Measurements from ENCODE around the gene FAAH.
"Not testable (repeated sequence)": the region's sequence is repeated elsewhere in the genome, so short reads cannot be mapped to it uniquely, and the experiment has no call there.

The FAAH gene

DNA sequence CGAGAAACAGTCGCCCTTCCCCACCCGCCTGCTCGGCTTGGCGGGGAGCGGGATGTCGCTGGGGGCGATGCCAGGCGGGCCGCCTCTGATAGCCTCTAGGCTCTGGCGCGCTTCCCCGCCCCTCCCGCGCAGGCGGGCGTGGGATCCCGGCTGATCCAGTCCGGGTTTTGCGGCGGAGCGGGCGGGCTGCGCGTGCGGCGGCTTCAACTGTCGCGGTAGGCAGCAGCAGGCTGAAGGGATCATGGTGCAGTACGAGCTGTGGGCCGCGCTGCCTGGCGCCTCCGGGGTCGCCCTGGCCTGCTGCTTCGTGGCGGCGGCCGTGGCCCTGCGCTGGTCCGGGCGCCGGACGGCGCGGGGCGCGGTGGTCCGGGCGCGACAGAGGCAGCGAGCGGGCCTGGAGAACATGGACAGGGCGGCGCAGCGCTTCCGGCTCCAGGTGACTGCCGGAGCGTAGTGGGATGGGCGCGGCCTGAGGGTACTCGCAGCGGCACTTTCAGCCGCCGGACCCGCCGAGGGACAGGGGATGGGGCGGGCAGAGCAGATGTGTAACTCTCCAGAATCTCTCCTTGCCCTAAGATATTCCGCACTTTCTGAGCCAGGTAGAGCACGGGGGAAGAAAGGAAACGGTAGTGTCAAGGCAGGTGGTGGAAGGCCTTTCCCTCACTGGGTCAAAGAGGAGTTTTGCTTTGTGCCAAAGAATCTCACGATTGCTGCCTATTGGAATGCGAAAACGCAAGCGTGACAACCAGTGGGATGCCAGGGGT lies at the start of gene FAAH:
FAAH (plus strand) TSS at position 210 of the 764 bp plus-strand sequence; CDS start at position 242, 32 bp downstream.
- FAIRE-seq: no peak

DNA sequence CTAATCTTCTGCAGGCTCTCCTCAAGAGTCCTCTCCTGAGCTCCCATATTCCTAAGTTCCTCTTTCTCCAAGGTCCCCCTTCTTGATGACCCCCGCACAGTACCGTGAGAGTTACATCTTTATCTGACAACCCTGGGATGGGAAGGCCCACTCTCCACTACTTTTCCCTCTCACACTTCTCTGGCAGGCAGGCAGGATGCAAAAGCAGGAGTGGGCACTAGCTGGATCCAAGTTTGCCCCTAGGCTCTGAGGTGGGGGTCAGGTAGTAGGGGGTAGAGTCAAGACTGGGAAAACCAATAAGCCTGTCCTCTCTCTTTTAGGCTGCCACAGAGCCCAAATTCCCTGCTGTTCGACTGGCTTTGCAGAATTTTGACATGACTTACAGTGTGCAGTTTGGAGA lies 49.6 kb upstream of the FAAH start:
- FAIRE-seq: no peak

DNA sequence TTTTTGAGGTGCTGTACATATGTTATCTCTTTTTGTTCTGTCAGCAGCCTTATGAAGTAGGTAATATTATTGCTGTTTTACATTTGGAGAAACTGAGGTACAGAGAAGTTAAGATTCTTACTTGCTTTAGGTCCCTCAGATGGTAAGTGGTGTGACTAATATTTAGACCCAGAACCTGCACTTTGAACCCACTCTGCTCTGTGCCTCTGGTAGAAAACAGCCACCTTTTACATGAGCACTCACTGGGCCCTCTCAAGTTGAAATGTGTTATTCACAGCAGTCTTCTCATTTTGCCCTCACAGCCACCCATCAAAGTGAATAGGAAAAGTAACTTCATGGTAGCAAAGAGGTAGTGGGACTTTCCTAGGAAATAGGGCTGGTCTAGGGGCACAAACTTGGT lies 48.8 kb upstream of the FAAH start:
- FAIRE-seq: no peak

DNA sequence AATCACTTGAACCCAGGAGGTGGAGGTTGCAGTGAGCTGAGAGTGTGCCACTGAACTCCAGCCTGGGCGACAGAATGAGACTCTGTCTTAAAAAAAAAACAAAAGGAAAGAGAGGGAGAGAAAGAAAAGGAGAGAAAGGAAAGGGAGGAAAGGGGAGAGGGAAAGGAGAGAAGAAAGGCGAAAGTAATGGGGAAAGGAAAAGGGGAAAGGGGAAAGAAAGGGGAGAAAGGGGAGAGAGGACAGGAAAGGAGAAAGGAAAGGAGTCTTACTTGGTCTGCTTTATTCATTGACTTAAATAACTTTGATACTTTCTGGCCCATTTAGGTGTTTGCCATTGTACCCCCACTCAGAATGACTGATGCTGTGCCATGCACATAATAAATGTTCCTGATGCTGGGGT lies 41.8 kb upstream of the FAAH start:
- FAIRE-seq: no peak

DNA sequence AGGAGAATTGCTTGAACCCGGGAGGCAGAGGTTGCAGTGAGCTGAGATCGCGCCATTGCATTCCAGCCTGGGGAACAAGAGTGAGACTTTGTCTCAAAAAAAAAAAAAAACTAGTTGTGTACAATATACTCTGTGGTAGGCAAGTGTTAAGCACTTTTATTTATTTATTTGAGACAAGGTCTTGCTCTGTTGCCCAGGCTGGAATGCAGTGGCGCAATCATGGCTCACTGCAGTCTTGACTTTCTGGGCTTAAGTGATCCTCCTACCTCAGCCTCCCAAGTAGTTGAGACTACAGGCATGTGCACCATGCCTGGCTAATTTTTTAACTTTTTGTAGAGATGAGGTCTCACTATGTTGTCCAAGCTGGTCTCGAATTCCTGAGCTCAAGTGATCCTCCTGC lies 38.2 kb upstream of the FAAH start:
- not testable (repeated sequence) for FAIRE-seq

DNA sequence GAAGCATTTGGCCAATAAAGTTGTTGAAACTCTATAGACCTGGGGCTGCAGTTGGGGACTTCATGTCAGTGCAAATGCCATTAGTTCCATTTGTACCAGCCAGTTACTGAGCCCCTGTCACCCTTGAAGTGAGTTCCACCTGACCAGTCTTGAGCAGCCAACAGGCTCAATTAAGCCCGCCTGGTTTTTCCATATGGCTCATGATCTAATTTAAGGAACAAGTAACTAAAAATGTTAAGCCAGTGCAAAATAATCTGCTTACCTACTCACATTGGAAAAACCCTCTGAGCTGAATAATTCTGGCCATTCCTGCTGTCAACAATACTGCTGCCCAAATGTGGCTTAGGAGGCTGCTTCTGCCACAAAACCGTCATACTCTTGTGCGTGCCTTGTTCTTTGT lies 32.0 kb upstream of the FAAH start:
- no peak for FAIRE-seq

DNA sequence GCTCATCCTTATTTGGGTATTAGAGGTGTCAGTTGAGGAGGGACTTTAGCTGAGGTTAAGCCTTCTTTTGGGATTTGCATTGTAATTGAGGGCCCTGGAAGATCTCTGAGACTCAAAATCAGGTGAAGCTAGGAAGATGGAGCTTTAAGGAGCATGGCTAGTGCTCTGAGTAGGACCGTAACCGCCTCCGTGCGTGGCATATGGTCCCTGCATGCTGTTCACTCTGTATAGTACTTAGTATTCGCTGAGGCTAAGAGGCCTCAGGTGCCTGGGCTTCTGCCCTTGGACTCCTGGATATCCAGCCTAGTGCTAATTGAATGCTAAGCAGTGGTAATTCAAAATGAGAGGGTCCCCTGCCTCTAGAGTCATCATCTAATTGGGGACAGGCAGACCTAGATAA lies 31.0 kb upstream of the FAAH start:
- no peak for FAIRE-seq

DNA sequence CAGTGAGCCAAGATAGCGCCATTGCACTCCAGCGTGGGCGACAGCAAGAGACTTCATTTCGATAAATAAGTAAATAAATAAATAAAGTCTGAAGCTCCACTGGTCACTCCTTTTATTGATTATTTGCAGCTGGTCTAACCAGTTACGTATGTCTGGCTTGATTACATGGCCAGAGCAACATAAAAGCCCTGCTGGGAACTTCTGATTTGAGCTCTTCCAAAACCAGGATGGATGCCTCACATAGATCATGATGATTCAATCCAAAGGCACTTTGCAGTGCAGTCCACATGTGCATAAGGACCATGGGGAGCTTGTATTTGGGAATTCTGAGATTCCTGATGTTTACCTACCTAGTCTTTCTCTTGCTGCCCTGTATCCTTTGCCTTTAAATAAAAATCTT lies 29.5 kb upstream of the FAAH start:
- FAIRE-seq: no peak

DNA sequence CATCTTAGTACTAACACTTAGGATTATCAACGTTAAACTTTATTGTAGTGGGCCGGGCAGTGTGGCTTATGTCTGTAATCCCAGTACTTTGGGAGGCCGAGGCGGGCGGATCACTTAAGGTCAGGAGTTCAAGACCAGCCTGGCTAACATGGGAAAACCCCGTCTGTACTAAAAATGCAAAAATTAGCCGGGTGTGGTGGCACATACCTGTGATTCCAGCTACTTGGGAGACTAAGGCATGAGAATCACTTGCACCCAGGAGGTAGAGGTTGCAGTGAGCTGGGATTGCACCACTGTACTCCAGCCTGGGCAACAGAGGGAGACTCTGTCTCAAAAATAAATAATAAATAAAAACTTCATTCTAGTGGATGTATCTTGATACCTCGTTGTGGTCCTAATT lies 28.3 kb upstream of the FAAH start:
- FAIRE-seq: not testable (repeated sequence)

DNA sequence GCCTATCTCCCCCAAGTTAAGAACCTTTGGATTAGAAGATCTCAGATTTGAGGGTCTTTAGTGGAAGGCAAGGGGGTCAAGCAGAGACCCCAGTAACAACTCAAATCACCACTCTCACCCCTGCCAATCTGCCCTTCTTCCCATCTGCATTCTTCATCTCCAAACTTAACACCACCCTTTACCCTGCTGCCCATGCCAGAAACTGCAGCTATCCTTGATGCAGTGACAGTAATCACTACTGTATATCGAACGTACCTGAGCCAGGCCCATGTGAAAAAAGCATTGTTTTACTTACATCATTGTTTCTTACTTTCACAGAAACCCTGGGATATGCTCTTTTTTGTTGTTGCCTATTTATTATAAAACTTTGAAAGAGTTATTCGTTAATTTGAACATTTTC lies 27.0 kb upstream of the FAAH start:
- no peak for FAIRE-seq

DNA sequence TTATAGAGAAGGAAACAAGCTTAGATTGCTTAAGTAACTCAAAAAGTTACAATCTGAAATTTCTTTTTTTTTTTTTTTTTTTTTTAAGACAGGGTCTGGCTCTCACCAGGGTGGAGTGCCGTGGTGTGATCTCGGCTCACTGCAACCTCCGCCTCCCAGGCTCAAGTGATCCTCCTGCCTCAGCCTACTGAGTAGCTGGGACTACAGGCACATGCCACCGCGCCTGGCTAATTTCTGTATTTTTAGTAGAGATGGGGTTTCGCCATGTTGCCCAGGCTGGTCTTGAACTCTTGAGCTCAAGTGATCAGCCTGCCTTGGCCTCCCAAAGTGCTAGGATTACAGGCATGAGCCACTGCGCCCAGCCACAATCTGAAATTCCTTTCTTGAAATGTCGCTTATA lies 26.4 kb upstream of the FAAH start:
- not testable (repeated sequence) for FAIRE-seq

DNA sequence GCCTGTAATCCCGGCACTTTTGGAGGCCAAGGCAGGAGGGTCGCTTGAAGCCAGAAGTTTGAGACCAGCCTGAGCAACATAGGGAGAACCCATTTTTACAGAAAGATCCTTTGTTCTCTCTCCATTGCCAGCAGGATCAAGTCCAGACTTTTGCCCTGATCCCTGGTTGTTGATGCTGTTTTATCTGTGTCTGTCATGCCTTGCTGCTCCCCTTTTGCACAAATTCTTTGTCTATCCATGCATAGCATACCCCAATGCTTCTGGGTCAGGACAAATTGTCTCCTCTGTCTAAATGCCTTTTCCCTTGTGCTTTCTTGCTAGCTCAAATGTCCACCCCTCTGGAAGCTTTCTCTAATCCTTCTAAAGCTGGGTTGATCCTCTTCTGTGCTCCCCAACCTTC lies 25.3 kb upstream of the FAAH start:
- FAIRE-seq: no peak

DNA sequence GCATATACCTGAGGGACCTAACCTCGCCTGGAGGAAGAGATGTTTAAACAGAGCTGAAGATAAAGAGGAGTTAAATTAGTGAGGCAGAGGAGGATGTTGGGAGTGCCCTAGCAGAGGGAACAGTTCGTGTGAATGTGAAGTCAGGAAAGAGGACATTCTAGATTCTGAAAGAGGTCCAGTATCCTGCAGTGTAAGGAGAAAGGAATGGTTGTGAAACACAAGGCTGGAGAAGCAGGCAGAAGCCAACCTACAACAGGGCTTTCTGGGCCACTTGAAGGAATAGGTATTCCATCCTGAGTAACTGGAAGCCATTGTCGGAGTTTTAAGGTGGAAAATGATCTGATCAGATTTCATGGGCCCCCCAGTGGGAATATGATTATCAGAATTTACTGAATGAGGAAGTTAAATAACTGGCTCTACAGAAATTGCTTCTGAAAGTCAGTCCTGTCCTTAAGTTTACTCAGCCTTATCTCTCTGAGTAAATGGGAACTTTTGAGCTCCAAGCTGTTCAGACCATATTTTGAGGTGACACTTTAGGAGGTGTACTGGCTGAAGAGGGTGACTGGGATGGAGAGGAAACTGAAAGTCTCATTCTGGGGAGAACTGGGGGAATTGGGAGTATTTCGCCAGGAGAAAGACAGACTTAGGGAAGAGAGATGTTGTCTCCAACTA lies 24.4 kb upstream of the FAAH start:
- no peak for FAIRE-seq

DNA sequence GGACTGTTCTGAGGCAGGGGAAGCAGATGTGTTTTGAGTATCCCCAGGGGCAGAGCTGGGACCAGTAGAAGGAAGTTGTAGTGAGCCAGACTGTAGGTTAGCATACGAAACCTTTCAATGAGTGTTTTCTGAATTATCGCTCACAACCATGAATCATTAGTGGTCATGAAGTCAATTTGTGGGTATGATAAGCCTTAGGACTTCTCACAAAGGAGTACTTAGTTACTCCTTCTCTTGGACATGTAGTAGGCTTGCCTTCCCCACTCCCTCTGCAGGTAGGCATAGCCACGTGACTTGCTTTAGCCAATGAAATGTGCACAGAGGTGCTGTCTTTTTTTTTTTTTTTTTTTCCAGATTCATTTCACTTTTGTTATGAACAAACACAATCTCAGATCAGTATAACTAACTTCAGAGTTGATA lies 23.9 kb upstream of the FAAH start:
- FAIRE-seq: no peak

DNA sequence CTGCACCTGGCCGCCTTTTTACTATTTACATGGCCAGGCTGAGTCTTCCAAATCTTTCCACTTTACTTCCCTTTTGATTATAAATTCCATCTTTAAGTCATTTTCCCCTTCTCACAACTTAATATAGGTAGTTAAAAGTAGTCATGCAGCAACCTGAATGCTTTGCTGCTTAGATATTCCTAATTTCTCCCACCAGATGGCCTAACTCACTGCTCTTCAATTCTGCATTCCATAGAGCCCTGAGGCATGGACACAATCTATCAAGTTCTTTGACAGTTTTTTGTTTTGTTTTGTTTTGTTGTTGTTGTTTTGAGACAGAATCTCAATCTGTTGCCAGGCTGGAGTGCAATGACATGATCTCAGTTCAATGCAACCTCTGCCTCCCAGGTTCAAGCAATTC lies 21.7 kb upstream of the FAAH start:
- FAIRE-seq: no peak

DNA sequence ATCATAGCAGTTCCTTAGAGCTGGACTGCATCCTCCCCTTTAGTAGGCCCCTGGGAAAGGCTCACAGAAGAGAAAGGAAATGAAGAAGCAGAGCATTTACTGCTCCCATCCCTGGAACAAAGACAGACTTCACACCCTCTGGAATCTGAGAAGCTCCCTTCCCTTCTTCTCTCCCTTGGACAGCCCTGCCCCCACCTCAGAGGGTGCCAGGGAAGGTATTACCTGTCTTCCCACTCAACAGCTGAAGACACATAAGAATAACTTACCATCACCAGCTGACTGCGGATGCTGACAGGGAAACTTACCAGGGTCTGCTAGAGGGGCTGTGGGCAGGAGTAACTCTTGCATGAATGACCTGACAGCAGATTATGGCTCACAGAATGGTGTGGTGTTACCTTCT lies 14.1 kb upstream of the FAAH start:
- no peak for FAIRE-seq

DNA sequence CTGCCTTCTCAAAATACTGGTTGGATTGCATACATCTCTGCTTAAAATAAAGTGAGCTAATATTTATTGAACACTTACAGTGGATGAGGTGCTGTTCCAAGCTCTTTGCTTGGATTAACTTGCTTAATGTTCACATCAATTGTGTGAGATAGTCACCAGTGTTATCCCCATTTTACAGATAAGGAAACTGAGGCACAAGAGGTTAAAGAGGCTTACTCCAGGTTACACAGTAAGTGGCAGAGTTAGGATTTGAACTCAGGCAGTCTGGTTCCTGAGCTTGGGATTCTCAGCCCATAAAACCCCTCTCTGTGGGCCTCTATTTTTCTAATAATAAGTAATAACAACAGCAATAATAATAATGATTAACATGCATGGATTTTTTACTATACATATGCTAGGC lies 13.6 kb upstream of the FAAH start:
- FAIRE-seq: no peak

DNA sequence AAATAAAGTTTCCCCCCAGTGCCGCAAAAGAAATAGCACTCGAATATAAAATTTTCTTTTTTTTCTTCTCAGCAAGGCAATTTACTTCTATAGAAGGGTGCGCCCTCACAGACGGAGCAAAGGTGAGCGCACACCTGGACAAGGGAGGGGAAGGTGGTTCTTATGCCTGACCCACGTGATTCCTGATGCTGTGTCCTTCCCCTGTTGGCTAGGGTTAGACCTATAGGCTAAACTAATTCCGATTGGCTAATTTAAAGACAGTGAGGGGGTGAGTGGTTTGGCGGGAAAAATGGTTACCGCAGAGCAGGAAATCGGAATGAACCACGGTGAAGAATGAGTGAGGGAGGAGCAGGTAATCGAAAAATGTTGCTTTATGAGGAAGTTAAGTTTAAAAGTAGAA lies 607 bp upstream of the FAAH start:
- FAIRE-seq: no peak

DNA sequence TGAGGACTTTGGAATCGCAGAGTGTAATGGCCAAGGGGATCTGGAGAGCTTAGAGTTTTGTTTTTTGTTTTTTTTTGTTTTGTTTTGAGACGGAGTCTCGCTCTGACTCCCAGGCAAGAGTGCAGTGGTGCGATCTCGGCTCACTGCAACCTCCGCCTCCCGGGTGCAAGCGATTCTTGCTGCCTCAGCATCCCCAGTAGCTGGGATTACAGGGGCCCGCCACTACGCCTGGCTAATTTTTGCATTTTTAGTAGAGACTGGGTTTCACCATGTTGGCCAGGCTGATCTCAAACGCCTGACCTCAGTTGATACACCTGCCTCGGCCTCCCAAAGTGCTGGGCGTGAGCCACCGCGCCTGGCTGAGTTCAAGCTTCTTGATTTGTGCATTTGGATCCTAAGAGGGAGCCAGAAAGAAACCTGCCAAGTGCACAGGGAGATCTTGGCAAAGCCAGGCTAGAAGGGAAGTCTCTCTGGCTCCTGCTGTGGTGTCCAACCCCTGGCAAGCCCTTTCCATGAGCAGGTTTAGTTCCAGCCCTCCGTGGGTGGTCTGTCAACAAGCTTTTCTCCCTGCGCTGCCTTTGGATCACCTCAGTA lies 852 bp downstream of the FAAH start:
- no peak for FAIRE-seq

DNA sequence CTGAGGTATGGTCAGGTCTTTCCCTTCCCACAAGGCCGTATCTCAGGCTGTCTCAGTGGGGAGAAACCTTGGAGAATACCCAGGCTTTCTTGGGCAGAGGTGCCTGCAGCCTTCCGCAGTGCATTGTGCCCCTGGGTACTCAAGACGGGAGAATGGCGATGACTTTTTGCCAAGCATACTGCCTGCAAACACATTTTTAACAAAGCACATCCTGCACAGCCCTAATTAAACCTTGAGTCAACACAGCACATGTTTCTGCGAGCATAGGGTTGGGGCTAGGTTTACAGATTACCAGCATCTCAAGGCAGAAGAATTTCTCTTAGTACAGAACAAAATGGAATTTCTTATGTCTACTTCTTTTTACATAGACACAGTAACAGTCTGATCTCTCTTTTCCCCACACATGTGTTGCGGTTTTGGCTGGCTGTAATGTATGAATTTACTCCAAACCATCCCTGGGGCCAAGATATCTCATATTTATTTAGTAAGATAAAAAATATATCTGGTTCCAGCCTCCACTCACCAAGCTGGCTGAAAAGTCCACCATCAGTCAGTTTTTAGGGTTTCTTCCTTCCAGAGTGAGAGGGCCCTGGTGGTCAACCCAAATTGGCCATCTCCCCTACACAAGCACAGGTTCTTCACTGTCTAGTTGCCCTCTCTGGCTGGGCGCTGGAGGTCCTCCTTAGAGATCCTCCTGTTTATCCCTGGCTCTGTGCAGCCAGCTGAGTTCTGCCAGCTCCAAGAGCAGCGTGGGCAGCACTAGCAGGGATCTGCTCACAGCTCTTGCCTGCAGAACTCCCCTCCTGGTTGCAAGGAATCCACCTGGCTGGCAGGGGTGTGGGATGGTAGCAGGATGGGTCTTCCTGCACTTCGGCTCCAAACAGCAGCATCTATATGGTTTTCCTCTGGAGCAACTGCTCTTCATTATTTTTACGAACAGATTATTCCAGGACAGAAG lies 2.6 kb downstream of the FAAH start:
- no peak for FAIRE-seq

DNA sequence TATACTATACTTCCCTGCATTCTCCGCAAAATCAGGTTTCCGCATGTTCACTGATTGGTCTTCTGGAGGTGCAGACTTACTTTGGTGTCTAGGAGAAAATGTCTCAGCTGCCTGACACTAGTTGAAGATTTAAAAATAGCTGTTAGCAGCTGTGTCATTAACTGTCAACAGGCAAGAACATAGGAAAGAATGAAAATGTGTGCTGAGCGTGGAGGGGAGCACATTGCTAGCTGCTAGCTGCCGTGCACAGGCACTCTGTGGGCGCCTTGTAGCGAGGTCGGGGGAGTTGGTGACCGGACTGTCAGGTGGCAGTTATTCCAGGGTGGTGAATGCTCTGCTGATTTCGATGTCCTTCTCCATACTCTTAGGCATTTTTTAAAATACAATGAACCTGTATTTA lies 5.2 kb downstream of the FAAH start:
- FAIRE-seq: no peak

DNA sequence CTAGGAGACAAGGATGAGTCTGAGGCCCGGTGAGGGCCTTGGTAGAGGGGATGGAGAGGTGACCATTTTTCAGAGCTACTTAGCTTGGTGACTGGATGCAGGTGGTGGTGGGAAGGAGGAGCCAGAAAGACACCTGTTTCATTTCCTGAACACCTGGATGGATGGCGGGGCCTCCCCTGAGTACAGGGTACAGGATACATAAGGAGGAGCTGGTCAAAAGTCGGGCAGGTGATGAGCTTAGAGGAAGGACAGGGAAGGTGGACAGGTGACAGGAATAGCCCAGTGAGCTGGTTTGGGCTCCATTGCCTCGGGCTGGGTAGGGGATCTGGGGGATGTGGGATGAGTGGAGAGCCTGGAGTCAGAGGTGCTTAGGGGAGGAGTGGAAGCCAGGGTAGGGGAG lies 6.3 kb downstream of the FAAH start:
- no peak for FAIRE-seq

All from TTC549 (cell line).